ENCODE measurements around the gene USP4.

Gene USP4

GRCh38 chr3:49295489-49296058 is 44.3 kb downstream of the USP4 start:
- no peak for DNase-seq

GRCh38 chr3:49294343-49294742 is 45.5 kb downstream of the USP4 start:
- DNase-seq: no peak

GRCh38 chr3:49283997-49284396 is 55.9 kb downstream of the USP4 start:
- no peak for DNase-seq

- no peak for DNase-seq
These were observed 60.5 kb downstream of the USP4 start for GRCh38 chr3:49279376-49279775.

GRCh38 chr3:49278548-49278947 is 61.3 kb downstream of the USP4 start:
- no peak for DNase-seq

GRCh38 chr3:49277383-49277775 is 62.5 kb downstream of the USP4 start:
- no peak for DNase-seq

- peak; percentile 87 for DNase-seq
These were observed 63.1 kb downstream of the USP4 start, which contains the start of gene C3orf62 for GRCh38 chr3:49276475-49277382. C3orf62 (minus strand) TSS chr3:49277232; CDS start chr3:49276872, 360 bp downstream.

- DNase-seq: no peak
These were observed 65.9 kb downstream of the USP4 start for GRCh38 chr3:49273825-49274532.

- no peak for DNase-seq
These were observed 68.8 kb downstream of the USP4 start for GRCh38 chr3:49271047-49271446.

- DNase-seq: no peak
These were observed 69.7 kb downstream of the USP4 start for GRCh38 chr3:49270156-49270500.

- DNase-seq: no peak
These were observed 70.3 kb downstream of the USP4 start for GRCh38 chr3:49269443-49270155.

GRCh38 chr3:49266410-49267095 is 73.3 kb downstream of the USP4 start:
- no peak for DNase-seq

- no peak for DNase-seq
These were observed 74.0 kb downstream of the USP4 start for GRCh38 chr3:49265661-49266386.

GRCh38 chr3:49263159-49263889 is 76.5 kb downstream of the USP4 start:
- DNase-seq: no peak

GRCh38 chr3:49260806-49261324 is 79.0 kb downstream of the USP4 start:
- DNase-seq: no peak

GRCh38 chr3:49257187-49257586 is 82.7 kb downstream of the USP4 start:
- no peak for DNase-seq

GRCh38 chr3:49255718-49256511 is 83.9 kb downstream of the USP4 start:
- peak; percentile 68 for DNase-seq

- DNase-seq: peak; percentile 92
These were observed 84.7 kb downstream of the USP4 start for GRCh38 chr3:49255112-49255511.

GRCh38 chr3:49253512-49253911 is 86.3 kb downstream of the USP4 start:
- DNase-seq: no peak

- no peak for DNase-seq
These were observed 91.0 kb downstream of the USP4 start for GRCh38 chr3:49248840-49249227.
